Keratinocyte (primary cell): ENCODE data around the gene LMO3.

Source experiments
- CTCF ChIP-seq, 3 experiments: IDR thresholded peaks in 1 of 3; conservative IDR thresholded peaks in 1 of 3; optimal IDR thresholded peaks in 1 of 3; 2 replicates in 2 of 3; 3 replicates in 1 of 3; pipeline versions ENCODE3 to v1.5.1; 2011; ENCODE audit warnings: low read length in 3 of 3, mild to moderate bottlenecking in 3 of 3, moderate library complexity in 2 of 3, control low read depth in 1 of 3, inconsistent platforms in 1 of 3; ENCODE audit not compliant: insufficient read depth in 2 of 3; ENCODE audit errors: extremely low read depth in 1 of 3
- EZH2 ChIP-seq: IDR thresholded peaks from one replicate; pipeline ENCODE4 v1.6.1; 2012; ENCODE audit warnings: inconsistent platforms, mild to moderate bottlenecking, low read length, moderate library complexity

- TF ChIP-seq CTCF (optimal IDR thresholded peaks at IDR 0.05 in 1 of 3, IDR thresholded peaks at IDR 0.05 in 1 of 3, conservative IDR thresholded peaks at IDR 0.05 in 1 of 3; ENCODE audit: extremely low read depth in 1 of 3, insufficient read depth in 2 of 3, low read length in 3 of 3) (no peak), EZH2 (no peak)
These were observed 106.4 kb downstream of the LMO3 start for GRCh38 chr12:16499611-16500010.
